ENCODE results near the gene MYDGF. TPM values are rescaled to one million over a fixed set of nuclear protein-coding genes. Genes with fewer than 3 reads are reported as not detected.
A peak's percentile ranks its signal among the peaks of the same experiment; 100 is the strongest.

Gene MYDGF
- total and polyA plus RNA-seq, 2 of the 13 experiments (the other 11 are each of a cell fraction or from before 2014, with no cell fraction given): 116 to 198 TPM

DNA sequence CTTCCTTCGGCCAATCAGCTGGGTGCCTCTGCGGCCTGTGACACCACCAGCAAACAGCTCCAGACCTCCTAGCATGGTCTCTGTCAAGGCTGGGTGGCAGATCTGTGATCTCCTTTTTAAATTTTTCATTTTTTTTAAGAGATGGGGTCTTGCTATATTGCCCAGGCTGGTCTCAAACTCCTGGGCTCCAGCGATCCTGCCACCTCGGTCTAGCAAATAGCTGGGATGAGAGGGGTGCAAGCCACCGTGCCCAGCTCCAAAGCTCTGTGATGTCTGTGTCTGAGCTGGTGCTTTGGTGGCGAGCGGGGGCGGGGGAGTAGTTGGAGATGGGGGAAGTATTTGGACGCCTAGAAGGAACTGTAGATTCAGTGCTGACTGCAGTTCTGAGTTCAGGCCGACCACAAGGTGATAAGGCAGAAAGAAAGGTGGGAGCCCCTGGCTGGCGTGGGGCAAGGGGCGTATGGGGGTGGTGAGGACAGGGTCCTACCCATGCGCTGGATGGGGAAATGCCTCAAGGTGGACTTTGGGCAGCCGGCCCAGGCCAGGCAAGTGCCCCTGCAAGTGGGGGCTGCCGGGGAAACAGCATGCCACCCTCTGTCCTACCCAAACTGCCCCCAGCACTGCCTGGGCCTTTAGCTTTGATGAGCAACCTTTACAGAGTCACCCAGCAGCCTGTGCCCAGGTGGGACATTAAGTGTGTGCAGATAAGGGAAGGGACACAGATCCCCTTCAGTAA, 48.0 kb upstream of the MYDGF start:
- H3K36me3 ChIP-seq (replicated peaks in 1 of 2; ENCODE audit: control insufficient read depth in 1 of 2, insufficient read depth in 2 of 2, low read length in 2 of 2): peaks cover 13 to 38% of the 10 kb centered on the region in 2 experiments
- in situ Hi-C loops (cut with HindIII; ENCODE audit: extremely low pct_ligation_motif_present, low pct_unique_long_range_greater_than_20kb): no loop called here
- no peaks in the 10 kb centered on the region; a peak in 1 of 5 replicates for H3K27me3 ChIP-seq (ENCODE audit: control insufficient read depth in 1 of 2, insufficient read depth in 2 of 2, low read length in 2 of 2)
- no peak for DNase-seq (ENCODE audit: low spot score)
- peaks cover 9% of the 10 kb centered on the region; the same call in 1 of the 2 replicates for H4K20me1 ChIP-seq (ENCODE audit: insufficient read depth, low read length)
- no peak for FAIRE-seq
- no peaks in the 10 kb centered on the region for H3K9me3 ChIP-seq (ENCODE audit: low read length)
- intact Hi-C loops (cut with micrococcal nuclease; ENCODE audit: unreplicated experiment): no loop called here
- BruUV-seq (replicated peaks): no TSS peak
- no peak overlapping the region for H2AFZ ChIP-seq (ENCODE audit: low read length)
- TF ChIP-seq RBFOX2 (IDR thresholded peaks at IDR 0.05; ENCODE audit: low read depth, low read length) (peak; percentile 29; the same call in 1 of the 2 replicates), ZNF790 (CRISPR knock-in tag; IDR thresholded peaks at IDR 0.05; ENCODE audit: borderline replicate concordance) (no peak), DMTF1 (CRISPR knock-in tag; IDR thresholded peaks at IDR 0.05) (no peak), HNRNPL (IDR thresholded peaks at IDR 0.05; ENCODE audit: low read depth, low read length) (peak; percentile 85), HMGA1 (CRISPR knock-in tag; conservative IDR thresholded peaks at IDR 0.05) (no peak), PATZ1 (CRISPR knock-in tag; IDR thresholded peaks at IDR 0.05) (peak; percentile 50), ZNF121 (CRISPR knock-in tag; IDR thresholded peaks at IDR 0.05) (peak; percentile 97), ARID2 (CRISPR knock-in tag; IDR thresholded peaks at IDR 0.05; ENCODE audit: borderline replicate concordance) (no peak), PAWR (CRISPR knock-in tag; IDR thresholded peaks at IDR 0.05; ENCODE audit: borderline replicate concordance) (no peak), GABPB1 (CRISPR knock-in tag; IDR thresholded peaks at IDR 0.05) (no peak), RXRB (CRISPR knock-in tag; IDR thresholded peaks at IDR 0.05; ENCODE audit: borderline replicate concordance) (no peak), CHCHD3 (CRISPR knock-in tag; IDR thresholded peaks at IDR 0.05) (no peak)
- TF ChIP-seq, protein P1, sequence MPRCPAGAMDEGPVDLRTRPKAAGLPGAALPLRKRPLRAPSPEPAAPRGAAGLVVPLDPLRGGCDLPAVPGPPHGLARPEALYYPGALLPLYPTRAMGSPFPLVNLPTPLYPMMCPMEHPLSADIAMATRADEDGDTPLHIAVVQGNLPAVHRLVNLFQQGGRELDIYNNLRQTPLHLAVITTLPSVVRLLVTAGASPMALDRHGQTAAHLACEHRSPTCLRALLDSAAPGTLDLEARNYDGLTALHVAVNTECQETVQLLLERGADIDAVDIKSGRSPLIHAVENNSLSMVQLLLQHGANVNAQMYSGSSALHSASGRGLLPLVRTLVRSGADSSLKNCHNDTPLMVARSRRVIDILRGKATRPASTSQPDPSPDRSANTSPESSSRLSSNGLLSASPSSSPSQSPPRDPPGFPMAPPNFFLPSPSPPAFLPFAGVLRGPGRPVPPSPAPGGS (CRISPR knock-in tag; IDR thresholded peaks at IDR 0.05): no peak
- H3K79me2 ChIP-seq (ENCODE audit: insufficient read depth, low read length): peaks cover 28% of the 10 kb centered on the region
- H3K9ac ChIP-seq (ENCODE audit: insufficient read depth, low read depth, low read length): peak overlapping the region; percentile 46; the same call in 1 of the 2 replicates
- peak overlapping the region; percentile 70 for H3K4me2 ChIP-seq (ENCODE audit: low read depth, low read length)
- ATAC-seq: no peak
- H3K27ac ChIP-seq (ENCODE audit: extremely low read length, insufficient read depth, low read length): peak overlapping the region; percentile 69
- peak overlapping the region in 1 of 3 experiments; percentile 40; a peak in 1 of 6 replicates for H3K4me3 ChIP-seq (replicated peaks in 1 of 3; ENCODE audit: insufficient read depth in 1 of 3, low read depth in 2 of 3, low read length in 3 of 3)
- ChIA-PET POLR2A (interaction anchor here (1.0 kb wide), 1 partner anchor 73 kb away, joined by 4 read pairs; the partner anchor contains the start of gene FEM1A), CTCF (ENCODE audit: low intra/inter-chr PET ratio, low total read pairs) (no interaction called here)
- WGBS (ENCODE audit: low lambda C conversion rate): 83% methylated on average over 13 of the region's 15 CpGs
- H3K4me1 ChIP-seq (ENCODE audit: insufficient read depth, low read length): peaks cover 69% of the 10 kb centered on the region

Measured in HepG2 (cell line).